CD14-positive monocyte (primary cell): ENCODE results near the gene DMPK. TPM values are rescaled to one million over a fixed set of nuclear protein-coding genes. Genes with fewer than 3 reads are reported as not detected.

Experiments
- DNase-seq, 3 donors: peaks; one replicate each; pipeline ENCODE4 v3.0.0-alpha.2; 2011 to 2022
- H2AFZ ChIP-seq: 2 replicates; pipeline ENCODE4 v1.6.0; 2012; ENCODE audit warnings: mild to moderate bottlenecking, low read depth, low read length, inconsistent platforms; ENCODE audit not compliant: insufficient read depth, poor library complexity, severe bottlenecking
- H3K27ac ChIP-seq, 2 donors: 1 replicate in 1 of 2; 2 replicates in 1 of 2; pipeline ENCODE4 v1.5.1; 2012 to 2013; ENCODE audit warnings: low read length in 2 of 2, control low read depth in 1 of 2, inconsistent platforms in 1 of 2, low read depth in 1 of 2, mild to moderate bottlenecking in 1 of 2
- H3K27me3 ChIP-seq, 2 donors: one replicate each; pipeline versions ENCODE4 v1.6.0 to v1.6.1; 2011 to 2013; ENCODE audit warnings: low read length in 2 of 2; ENCODE audit not compliant: control insufficient read depth in 2 of 2, insufficient read depth in 2 of 2
- H3K36me3 ChIP-seq, 2 donors: replicated peaks in 1 of 2; 1 replicate in 1 of 2; 2 replicates in 1 of 2; pipeline versions ENCODE4 v1.5.1 to v1.6.1; 2012 to 2013; ENCODE audit warnings: low read length in 2 of 2, control low read depth in 1 of 2, inconsistent platforms in 1 of 2, mild to moderate bottlenecking in 1 of 2; ENCODE audit not compliant: insufficient read depth in 2 of 2, control insufficient read depth in 1 of 2
- H3K4me1 ChIP-seq, 2 donors: 1 replicate in 1 of 2; 2 replicates in 1 of 2; pipeline versions ENCODE4 v1.5.1 to v1.6.1; 2012 to 2013; ENCODE audit warnings: low read length in 2 of 2, control low read depth in 1 of 2, inconsistent platforms in 1 of 2, mild to moderate bottlenecking in 1 of 2, moderate library complexity in 1 of 2; ENCODE audit not compliant: insufficient read depth in 2 of 2, control insufficient read depth in 1 of 2
- H3K4me2 ChIP-seq: replicated peaks from 2 replicates; pipeline ENCODE3; 2012; ENCODE audit warnings: low read length, moderate library complexity, mild to moderate bottlenecking; ENCODE audit not compliant: poor library complexity, severe bottlenecking; ENCODE audit errors: extremely low read depth
- H3K4me3 ChIP-seq, 3 experiments: fragments of 200-600 bp in 1 of 3; sonication (generic) in 1 of 3; replicated peaks in 1 of 3; 1 replicate in 2 of 3; 2 replicates in 1 of 3; pipeline ENCODE4 v1.5.1; 2011 to 2013; ENCODE audit warnings: low read length in 3 of 3, mild to moderate bottlenecking in 3 of 3, control low read depth in 2 of 3, low read depth in 2 of 3, inconsistent platforms in 1 of 3, moderate library complexity in 1 of 3
- H3K79me2 ChIP-seq: 2 replicates; pipeline ENCODE4 v1.6.0; 2012; ENCODE audit warnings: mild to moderate bottlenecking, control low read depth, inconsistent platforms, low read length, moderate library complexity; ENCODE audit not compliant: insufficient read depth
- H3K9ac ChIP-seq: 2 replicates; pipeline ENCODE4 v1.6.0; 2017; ENCODE audit warnings: low read length, mild to moderate bottlenecking; ENCODE audit not compliant: insufficient read depth, poor library complexity, severe bottlenecking
- H3K9me3 ChIP-seq, 2 donors: replicated peaks in 1 of 2; 1 replicate in 1 of 2; 2 replicates in 1 of 2; pipeline versions ENCODE4 v1.5.1 to v1.6.1; 2012 to 2013; ENCODE audit warnings: low read length in 2 of 2, control low read depth in 1 of 2; ENCODE audit not compliant: control insufficient read depth in 1 of 2, insufficient read depth in 1 of 2
- H4K20me1 ChIP-seq: 2 replicates; pipeline ENCODE4 v1.6.0; 2012; ENCODE audit warnings: mild to moderate bottlenecking, low read length, control low read depth, moderate library complexity; ENCODE audit not compliant: insufficient read depth
- H3K27ac Mint-ChIP-seq, 7 donors: one replicate each; pipeline ENCODE4 v1.8.0; 2020; ENCODE audit warnings: mild to moderate bottlenecking in 7 of 7, mixed read lengths in 7 of 7, moderate library complexity in 6 of 7, inconsistent platforms in 2 of 7
- H3K27me3 Mint-ChIP-seq, 3 donors: one replicate each; pipeline ENCODE4 v1.8.0; 2021 to 2022; ENCODE audit warnings: low read depth in 3 of 3, mild to moderate bottlenecking in 3 of 3, mixed read lengths in 3 of 3, moderate library complexity in 3 of 3, inconsistent platforms in 1 of 3
- H3K36me3 Mint-ChIP-seq, 2 donors: one replicate each; pipeline ENCODE4 v1.8.0; 2020; ENCODE audit warnings: mixed read lengths in 2 of 2, inconsistent platforms in 1 of 2, mild to moderate bottlenecking in 1 of 2
- H3K4me1 Mint-ChIP-seq: one replicate; pipeline ENCODE4 v1.8.0; 2020; ENCODE audit warnings: mild to moderate bottlenecking, mixed read lengths
- H3K4me3 Mint-ChIP-seq, 2 donors: one replicate each; pipeline ENCODE4 v1.8.0; 2020; ENCODE audit warnings: mild to moderate bottlenecking in 2 of 2, mixed read lengths in 2 of 2, moderate library complexity in 1 of 2
- H3K9me3 Mint-ChIP-seq, 7 donors: one replicate each; pipeline ENCODE4 v1.8.0; 2020 to 2022; ENCODE audit warnings: mixed read lengths in 7 of 7, mild to moderate bottlenecking in 6 of 7, moderate library complexity in 6 of 7, inconsistent platforms in 2 of 7
- WGBS: methylation state at CpG from one replicate; pipeline ENCODE4 v1.1.5; 2013; ENCODE audit warnings: missing lambda C conversion rate; ENCODE audit not compliant: insufficient coverage; 5-methylcytosine and 5-hydroxymethylcytosine counted together
- intact Hi-C, 2 donors: fragments of 100-400 bp; cut with micrococcal nuclease; formaldehyde crosslinking; loops; one replicate each; pipeline versions ENCODE4 v1.15.0 to v1.15.1; 2023
- polyA plus RNA-seq, 3 donors: library from polyadenylated mRNA; depleted of rRNA in 1 of 3; unstranded in 2 of 3; stranded (reverse) in 1 of 3; fragments of 300-500 nt in 2 of 3; fragments of >200 nt in 1 of 3; fragmentation: Illumina TruSeq in 2 of 3; gene quantifications; 1 replicate in 2 of 3; 2 replicates in 1 of 3; pipeline ENCODE4 v1.2.3, GENCODE V29; 2012 to 2021
- TF ChIP-seq, protein P1 (sequence below): fragments of 200-600 bp; IDR thresholded peaks from one replicate; pipeline ENCODE4 v1.8.0; 2022; ENCODE audit warnings: antibody characterized with exemption, mild to moderate bottlenecking

Gene DMPK
- polyA plus RNA-seq, 3 donors: 0.17 to 3.8 TPM; not detected in 1

DNA sequence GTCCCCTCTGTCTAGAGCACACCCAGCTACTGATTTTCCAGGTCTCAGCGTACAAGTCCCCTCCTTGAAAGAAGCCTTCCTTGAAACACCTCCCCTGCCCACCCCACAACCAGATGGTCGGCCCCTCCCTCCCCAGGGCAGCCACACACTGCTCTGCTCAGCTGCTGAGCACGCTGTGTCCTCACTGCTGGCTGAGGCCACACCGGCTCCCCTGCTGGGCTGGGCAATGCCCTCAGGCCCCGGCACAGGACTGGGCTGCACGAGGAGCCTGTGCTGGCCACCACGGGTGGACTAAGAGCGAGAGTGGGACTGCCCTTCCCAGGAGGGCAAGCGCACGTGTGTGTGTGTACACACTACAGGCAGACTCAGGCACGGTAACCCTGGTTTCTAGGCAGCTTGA is 44.6 kb upstream of the DMPK start:
- WGBS: 95% methylated on average over 9 of the region's 11 CpGs
- no peak overlapping the region for H2AFZ ChIP-seq
- peaks cover 87 to 100% of the 10 kb centered on the region in 2 donors for H3K36me3 Mint-ChIP-seq
- no peaks in the 10 kb centered on the region for H3K79me2 ChIP-seq
- no peaks in the 10 kb centered on the region for H3K4me1 ChIP-seq
- no peaks in the 10 kb centered on the region for H3K9me3 Mint-ChIP-seq
- H3K4me3 Mint-ChIP-seq: no peak overlapping the region
- no peaks in the 10 kb centered on the region for H3K9me3 ChIP-seq
- H3K27me3 Mint-ChIP-seq: peaks cover 0 to 5% (median 0%) of the 10 kb centered on the region in 3 donors
- H3K36me3 ChIP-seq: peaks cover 94 to 97% of the 10 kb centered on the region in 2 donors
- H3K9ac ChIP-seq: no peak overlapping the region
- H3K4me1 Mint-ChIP-seq: no peaks in the 10 kb centered on the region
- no peak overlapping the region for H3K27ac ChIP-seq
- no peak overlapping the region for H3K4me2 ChIP-seq
- H4K20me1 ChIP-seq: peaks cover 17% of the 10 kb centered on the region
- DNase-seq: no peak
- H3K27me3 ChIP-seq: no peaks in the 10 kb centered on the region
- no peak overlapping the region for H3K4me3 ChIP-seq
- H3K27ac Mint-ChIP-seq: peak overlapping the region in 1 of 7 donors; percentile 78
- intact Hi-C loops: no loop called here
- TF ChIP-seq, protein P1, sequence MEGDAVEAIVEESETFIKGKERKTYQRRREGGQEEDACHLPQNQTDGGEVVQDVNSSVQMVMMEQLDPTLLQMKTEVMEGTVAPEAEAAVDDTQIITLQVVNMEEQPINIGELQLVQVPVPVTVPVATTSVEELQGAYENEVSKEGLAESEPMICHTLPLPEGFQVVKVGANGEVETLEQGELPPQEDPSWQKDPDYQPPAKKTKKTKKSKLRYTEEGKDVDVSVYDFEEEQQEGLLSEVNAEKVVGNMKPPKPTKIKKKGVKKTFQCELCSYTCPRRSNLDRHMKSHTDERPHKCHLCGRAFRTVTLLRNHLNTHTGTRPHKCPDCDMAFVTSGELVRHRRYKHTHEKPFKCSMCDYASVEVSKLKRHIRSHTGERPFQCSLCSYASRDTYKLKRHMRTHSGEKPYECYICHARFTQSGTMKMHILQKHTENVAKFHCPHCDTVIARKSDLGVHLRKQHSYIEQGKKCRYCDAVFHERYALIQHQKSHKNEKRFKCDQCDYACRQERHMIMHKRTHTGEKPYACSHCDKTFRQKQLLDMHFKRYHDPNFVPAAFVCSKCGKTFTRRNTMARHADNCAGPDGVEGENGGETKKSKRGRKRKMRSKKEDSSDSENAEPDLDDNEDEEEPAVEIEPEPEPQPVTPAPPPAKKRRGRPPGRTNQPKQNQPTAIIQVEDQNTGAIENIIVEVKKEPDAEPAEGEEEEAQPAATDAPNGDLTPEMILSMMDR: no peak

DNA sequence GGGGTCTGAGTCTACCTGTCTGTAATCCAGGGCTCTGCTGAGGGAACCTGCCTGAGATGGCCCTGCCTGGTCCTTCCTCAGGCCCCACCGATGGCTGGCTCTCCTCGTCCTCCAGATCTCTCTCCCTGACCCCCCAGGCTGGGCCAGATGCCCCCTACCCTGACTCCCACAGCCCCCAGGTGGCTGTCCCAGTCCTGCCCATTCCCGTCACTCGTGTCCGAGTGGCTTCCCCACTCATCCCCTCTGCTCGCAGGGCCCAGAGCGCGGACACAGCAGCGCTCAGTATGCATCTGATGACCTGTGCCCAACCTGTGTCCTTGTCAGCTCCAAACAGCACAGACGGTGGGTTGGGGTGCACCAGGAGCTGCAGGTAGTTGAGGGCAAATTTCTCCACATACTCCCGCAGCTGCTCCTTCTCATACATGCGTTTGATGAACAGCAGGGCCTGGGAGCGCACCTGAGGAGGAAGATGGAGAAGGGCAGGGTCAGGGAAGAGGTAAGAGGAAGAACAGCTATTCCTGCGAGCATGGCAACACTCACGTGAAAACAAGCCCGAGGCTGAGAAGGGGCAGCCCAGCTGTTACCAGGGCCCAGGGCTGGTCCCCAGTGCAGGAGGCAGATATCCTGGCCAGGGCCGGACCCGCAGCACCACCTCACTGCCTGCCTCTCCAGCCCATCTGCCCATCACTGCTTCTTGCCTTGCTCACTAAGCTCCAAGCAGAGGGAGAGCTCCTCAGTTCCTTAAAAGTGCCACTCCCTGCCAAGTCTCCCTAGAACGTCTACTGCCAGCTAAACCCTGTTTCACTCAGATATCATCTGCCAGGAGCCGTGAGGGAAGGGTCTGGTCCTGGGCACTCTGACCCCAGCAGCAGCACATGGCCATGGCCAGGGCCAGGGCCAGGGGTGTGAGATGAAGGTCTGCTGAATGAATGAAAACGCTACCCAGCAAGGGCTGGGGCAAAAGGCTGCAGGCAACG is 43.9 kb upstream of the DMPK start:
- Mint-ChIP-seq H3K27me3 (peaks cover 0 to 5% (median 0%) of the 10 kb centered on the region in 3 donors), H3K4me3 (no peak overlapping the region), H3K36me3 (peaks cover 86 to 100% of the 10 kb centered on the region in 2 donors), H3K4me1 (no peaks in the 10 kb centered on the region), H3K9me3 (no peaks in the 10 kb centered on the region), H3K27ac (peak overlapping the region in 1 of 7 donors; percentile 66)
- H3K4me2 ChIP-seq: no peak overlapping the region
- H3K27me3 ChIP-seq: no peaks in the 10 kb centered on the region
- no peak overlapping the region for H3K27ac ChIP-seq
- no peak for DNase-seq
- TF ChIP-seq, protein P1: no peak
- no peaks in the 10 kb centered on the region for H3K9me3 ChIP-seq
- intact Hi-C loops: no loop called here
- H3K36me3 ChIP-seq: peaks cover 94 to 97% of the 10 kb centered on the region in 2 donors
- no peak overlapping the region for H2AFZ ChIP-seq
- H3K79me2 ChIP-seq: no peaks in the 10 kb centered on the region
- H3K4me1 ChIP-seq: no peaks in the 10 kb centered on the region
- 86% methylated on average over 16 of the region's 22 CpGs for WGBS
- peaks cover 12% of the 10 kb centered on the region for H4K20me1 ChIP-seq
- no peak overlapping the region for H3K9ac ChIP-seq
- no peak overlapping the region for H3K4me3 ChIP-seq
